Spleen (tissue), 11 donors: Measurements from ENCODE around the gene FBLN5. TPM values are rescaled to one million over a fixed set of nuclear protein-coding genes. Genes with fewer than 3 reads are reported as not detected.

Source experiments
- DNase-seq: peaks from one replicate; pipeline ENCODE4 v3.0.0-alpha.2; 2020
- H3K27ac ChIP-seq, 8 donors: fragments of 200-600 bp; sonication (generic) in 7 of 8; 1 replicate in 4 of 8; 2 replicates in 4 of 8; pipeline versions ENCODE4 v1.5.0 to v1.8.0; 2016 to 2021; ENCODE audit warnings: inconsistent platforms in 4 of 8, mild to moderate bottlenecking in 4 of 8, moderate library complexity in 1 of 8
- H3K27me3 ChIP-seq, 7 donors: fragments of 200-600 bp; sonication (generic) in 6 of 7; replicated peaks in 1 of 7; 1 replicate in 4 of 7; 2 replicates in 3 of 7; pipeline versions ENCODE4 v1.5.0 to v1.8.0; 2016 to 2021; ENCODE audit warnings: inconsistent platforms in 3 of 7, mild to moderate bottlenecking in 1 of 7
- H3K36me3 ChIP-seq, 6 donors: fragments of 200-600 bp; sonication (generic) in 5 of 6; 1 replicate in 4 of 6; 2 replicates in 2 of 6; pipeline versions ENCODE4 v1.5.0 to v1.8.0; 2016 to 2021; ENCODE audit warnings: inconsistent platforms in 2 of 6
- H3K4me1 ChIP-seq, 6 donors: fragments of 200-600 bp; sonication (generic) in 5 of 6; 1 replicate in 3 of 6; 2 replicates in 3 of 6; pipeline versions ENCODE4 v1.5.0 to v1.8.0; 2016 to 2021; ENCODE audit warnings: inconsistent platforms in 3 of 6
- H3K4me3 ChIP-seq, 8 donors: fragments of 200-600 bp; sonication (generic) in 7 of 8; 1 replicate in 4 of 8; 2 replicates in 4 of 8; pipeline versions ENCODE4 v1.5.0 to v1.8.0; 2016 to 2021; ENCODE audit warnings: inconsistent platforms in 4 of 8, mild to moderate bottlenecking in 4 of 8, moderate library complexity in 2 of 8
- H3K9me3 ChIP-seq, 8 donors: fragments of 200-600 bp; sonication (generic) in 7 of 8; 1 replicate in 4 of 8; 2 replicates in 4 of 8; pipeline versions ENCODE4 v1.5.0 to v1.8.0; 2016 to 2021; ENCODE audit warnings: inconsistent platforms in 4 of 8
- CTCF ChIP-seq, 11 experiments: fragments of 200-600 bp in 7 of 11; fragments of 450-650 bp in 4 of 11; sonication (generic) in 4 of 11; IDR thresholded peaks in 8 of 11; conservative IDR thresholded peaks in 3 of 11; 1 replicate in 7 of 11; 2 replicates in 4 of 11; pipeline versions ENCODE4 v1.4.0 to v1.8.0; 2016 to 2021; ENCODE audit warnings: antibody characterized with exemption in 11 of 11, inconsistent platforms in 4 of 11, mild to moderate bottlenecking in 1 of 11
- POLR2A ChIP-seq, 3 donors: fragments of 450-650 bp; IDR thresholded peaks; one replicate each; pipeline ENCODE4 v1.5.1; 2017; ENCODE audit warnings: antibody characterized with exemption in 3 of 3, mild to moderate bottlenecking in 1 of 3
- POLR2AphosphoS5 ChIP-seq, 3 donors: sonication (generic); formaldehyde crosslinking; IDR thresholded peaks; one replicate each; pipeline ENCODE4 v1.5.1; 2017; ENCODE audit warnings: antibody characterized with exemption in 3 of 3
- WGBS, 5 donors: extraction: QIAGEN DNeasy Blood & Tissue Kit in 3 of 5; methylation state at CpG; one replicate each; pipeline versions ENCODE4 v1.1.5 to v1.1.7; 2013 to 2018; 5-methylcytosine and 5-hydroxymethylcytosine counted together
- intact Hi-C: fragments of 100-400 bp; cut with DNase I; formaldehyde crosslinking; loops from one replicate; pipeline ENCODE4 v1.15.0; 2023; ENCODE audit warnings: low total_unique reads
- polyA plus RNA-seq, 3 donors: library from polyadenylated mRNA; stranded (reverse); fragments of 200-250 nt; gene quantifications; one replicate each; pipeline ENCODE4 v1.2.1, GENCODE V29; 2013
- total RNA-seq, 7 donors: library from RNA; depleted of rRNA in 3 of 7; stranded (reverse); fragments of >200 nt in 3 of 7; fragmentation: NEBNext Ultra II Directional in 4 of 7; extraction: Animal tissue kit (Norgen Biotek cat#: 25700) in 4 of 7; gene quantifications; one replicate each; pipeline versions ENCODE4 v1.1.0 to v1.2.1, GENCODE V29; 2016 to 2021
- donor health status: healthy with polysubstance abuse.
- donor health status: DM: no; HTN: no; CAD: no; lungs with moderate emphysema.
- donor health status: DM: no; HTN: no; CAD: no.
- donor health status: Bipolar disorder and iron deficiency.
- donor health status: healthy.
- donor health status: DM: no; HTN: no; CAD: no.
- donor health status: DM: yes; HTN: yes; CAD: no.

FBLN5 gene
- total and polyA plus RNA-seq, 10 donors: 26.4 to 396 (median 102) TPM

- no peak for DNase-seq
- no peak overlapping the region for H3K4me3 ChIP-seq
- peaks cover under 1 to 98% (median 52%) of the 10 kb centered on the region in 6 donors for H3K36me3 ChIP-seq
- H3K9me3 ChIP-seq: no peaks in the 10 kb centered on the region
- peaks cover 0 to 7% (median 0%) of the 10 kb centered on the region in 6 donors for H3K4me1 ChIP-seq
- no peak overlapping the region for H3K27ac ChIP-seq
- TF ChIP-seq POLR2AphosphoS5 (IDR thresholded peaks at IDR 0.05) (no peak), CTCF (IDR thresholded peaks at IDR 0.05 in 8 of 11, conservative IDR thresholded peaks at IDR 0.05 in 3 of 11) (no peak), POLR2A (IDR thresholded peaks at IDR 0.05) (no peak)
- H3K27me3 ChIP-seq: no peaks in the 10 kb centered on the region
- intact Hi-C loops: no loop called here
Observed at GRCh38 chr14:91975763-91976162, 28.3 kb upstream of the FBLN5 start.

- no peak overlapping the region for H3K27ac ChIP-seq
- H3K36me3 ChIP-seq: peaks cover 3 to 95% (median 72%) of the 10 kb centered on the region in 6 donors
- H3K27me3 ChIP-seq: no peaks in the 10 kb centered on the region
- DNase-seq: no peak
- TF ChIP-seq POLR2AphosphoS5 (IDR thresholded peaks at IDR 0.05): no peak
- no peak for TF ChIP-seq CTCF (IDR thresholded peaks at IDR 0.05 in 8 of 11, conservative IDR thresholded peaks at IDR 0.05 in 3 of 11)
- TF ChIP-seq POLR2A (IDR thresholded peaks at IDR 0.05): no peak
- no peaks in the 10 kb centered on the region for H3K9me3 ChIP-seq
- intact Hi-C loops: no loop called here
- 94 to 100% (median 97%) methylated on average over 2 of the region's 2 CpGs for WGBS, 5 donors
- no peak overlapping the region for H3K4me3 ChIP-seq
- peaks cover 0 to 19% (median 0%) of the 10 kb centered on the region in 6 donors for H3K4me1 ChIP-seq
Observed at GRCh38 chr14:91971188-91971778, 23.8 kb upstream of the FBLN5 start.

- no peaks in the 10 kb centered on the region for H3K27me3 ChIP-seq
Observed at GRCh38 chr14:91968280-91968679, 20.8 kb upstream of the FBLN5 start.

More at GRCh38 chr14:91968280-91968679, 20.8 kb upstream of the FBLN5 start:
- TF ChIP-seq CTCF (IDR thresholded peaks at IDR 0.05 in 8 of 11, conservative IDR thresholded peaks at IDR 0.05 in 3 of 11) (no peak), POLR2AphosphoS5 (IDR thresholded peaks at IDR 0.05) (no peak), POLR2A (IDR thresholded peaks at IDR 0.05) (no peak)
- Histone ChIP-seq H3K27ac (peak overlapping the region in 3 of 8 donors; percentile 24 to 28 (median 26)), H3K4me3 (no peak overlapping the region), H3K4me1 (peaks cover 0 to 23% (median 0%) of the 10 kb centered on the region in 6 donors), H3K36me3 (peaks cover 0 to 65% (median 50%) of the 10 kb centered on the region in 6 donors), H3K9me3 (no peaks in the 10 kb centered on the region)
- intact Hi-C loops: no loop called here
- DNase-seq: no peak
- 31 to 55% (median 49%) methylated on average over 6 of the region's 6 CpGs for WGBS, 5 donors
